GM15510 (cell line): Measurements from ENCODE around the gene TMEM237.
A peak's percentile ranks its signal among the peaks of the same experiment; 100 is the strongest.

Experiments
- POLR2A ChIP-seq: IDR thresholded peaks from 3 replicates; pipeline ENCODE4 v1.6.1; 2011; ENCODE audit warnings: borderline replicate concordance; ENCODE audit not compliant: insufficient read length; ENCODE audit errors: extremely low read depth

TMEM237 gene

DNA sequence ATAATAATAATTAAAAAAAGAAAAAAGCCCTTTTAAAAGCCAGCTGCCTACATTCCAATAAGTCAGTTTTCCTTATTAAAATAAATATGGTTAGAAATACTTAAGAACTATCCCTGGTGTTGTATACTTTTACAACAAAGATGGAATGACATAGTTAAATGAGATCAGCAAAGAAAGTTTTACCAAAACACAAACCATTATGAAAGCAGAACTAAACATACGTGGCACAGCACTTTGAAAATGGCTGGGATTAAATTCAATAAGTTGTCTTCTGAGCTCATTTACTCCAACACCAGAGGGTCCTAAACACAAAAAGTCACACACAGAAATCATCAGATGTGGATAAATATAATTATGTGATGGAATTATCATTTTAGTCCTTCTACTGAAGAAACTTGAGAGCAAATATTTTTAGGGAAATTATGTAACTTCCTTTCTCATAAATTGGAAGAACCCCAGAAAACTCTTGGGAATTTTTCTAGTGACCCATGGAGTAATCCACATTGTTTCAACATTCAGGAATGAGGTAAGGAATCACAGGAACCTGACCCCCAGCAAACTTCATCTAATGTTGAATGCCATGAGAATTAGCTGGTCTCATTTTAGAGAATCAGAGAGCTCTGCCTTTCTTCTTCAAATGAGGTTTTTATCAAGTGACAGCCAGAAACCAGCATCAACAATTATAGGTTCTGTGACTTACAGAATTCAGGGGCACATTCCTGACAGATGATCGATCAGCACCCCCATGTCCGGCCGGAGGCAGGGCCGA is 11.5 kb upstream of the TMEM237 start:
- no peak for TF ChIP-seq POLR2A

DNA sequence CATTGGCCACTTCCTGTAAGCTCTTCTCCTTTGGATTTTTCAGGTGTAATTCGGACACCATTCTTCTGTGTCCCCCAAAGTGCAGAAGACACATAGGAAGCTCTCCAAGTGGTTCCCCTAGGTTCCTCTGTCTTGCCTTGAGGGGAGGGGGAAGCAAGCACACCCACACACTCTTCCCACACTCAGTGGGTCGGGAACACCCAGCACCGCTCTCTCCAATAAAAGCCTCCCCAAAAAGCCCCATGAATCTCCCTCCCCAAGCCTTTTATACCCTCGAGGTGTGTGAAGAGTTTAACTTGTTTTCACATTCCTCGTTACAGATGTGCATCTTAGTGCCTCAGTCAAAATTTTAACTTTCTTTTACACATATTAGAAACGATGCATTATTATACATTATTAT is 9.9 kb upstream of the TMEM237 start:
- no peak for TF ChIP-seq POLR2A

DNA sequence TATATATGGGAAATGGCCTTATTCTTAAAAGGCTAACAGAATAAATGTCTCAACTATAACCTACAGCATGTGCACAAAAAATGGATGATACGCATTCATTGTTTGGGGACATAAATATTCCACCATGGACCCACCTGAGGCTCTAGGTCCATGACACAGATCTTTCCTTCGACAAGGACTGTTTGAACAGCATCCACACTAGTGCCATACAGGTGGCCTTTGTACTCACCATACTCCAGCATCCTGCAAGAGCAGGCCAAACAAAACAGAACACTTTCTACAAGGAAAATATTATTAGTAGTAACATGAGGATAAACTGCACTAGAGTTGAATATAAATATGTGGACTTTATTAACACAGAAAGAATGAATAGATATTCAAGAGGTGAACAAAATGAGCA is 6.1 kb upstream of the TMEM237 start:
- no peak for TF ChIP-seq POLR2A

DNA sequence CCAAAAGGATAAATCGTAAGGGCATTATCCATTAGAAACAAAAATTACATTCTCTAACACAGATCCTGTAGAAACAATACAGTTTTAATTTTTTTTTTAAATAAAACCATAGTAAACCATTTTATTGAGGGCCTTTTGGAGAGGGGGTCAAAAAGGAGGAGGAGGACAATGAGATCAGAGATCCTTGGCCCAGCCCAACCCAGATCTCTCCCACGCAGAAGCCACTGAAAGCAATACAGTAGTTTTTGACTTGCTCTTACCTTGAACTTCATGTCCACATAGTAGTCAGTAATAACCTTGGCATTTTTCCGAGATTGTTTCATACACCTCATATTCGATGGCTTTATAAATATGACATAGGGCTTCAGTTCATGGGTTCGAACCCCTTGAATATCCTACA is 4.1 kb upstream of the TMEM237 start:
- no peak for TF ChIP-seq POLR2A

DNA sequence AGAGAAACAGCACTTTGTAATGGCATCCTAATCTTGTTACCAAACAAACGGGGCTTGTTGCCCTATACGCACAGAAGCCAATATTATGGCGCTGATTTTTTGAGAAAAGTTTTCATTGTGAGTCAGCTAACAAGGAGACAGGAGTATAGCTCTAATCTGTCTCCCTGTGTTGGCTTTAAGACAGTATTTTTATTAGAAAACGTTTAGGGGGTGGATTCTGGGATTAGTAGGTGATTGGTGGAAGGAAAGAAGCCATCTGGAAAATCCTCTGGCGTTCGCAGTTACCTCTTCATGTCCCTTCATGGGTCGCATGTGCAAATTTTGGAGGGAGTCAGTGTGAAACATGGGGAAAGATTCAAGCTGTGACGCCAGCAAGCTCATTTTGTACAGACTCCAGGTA is 698 bp upstream of the TMEM237 start:
- no peak for TF ChIP-seq POLR2A

DNA sequence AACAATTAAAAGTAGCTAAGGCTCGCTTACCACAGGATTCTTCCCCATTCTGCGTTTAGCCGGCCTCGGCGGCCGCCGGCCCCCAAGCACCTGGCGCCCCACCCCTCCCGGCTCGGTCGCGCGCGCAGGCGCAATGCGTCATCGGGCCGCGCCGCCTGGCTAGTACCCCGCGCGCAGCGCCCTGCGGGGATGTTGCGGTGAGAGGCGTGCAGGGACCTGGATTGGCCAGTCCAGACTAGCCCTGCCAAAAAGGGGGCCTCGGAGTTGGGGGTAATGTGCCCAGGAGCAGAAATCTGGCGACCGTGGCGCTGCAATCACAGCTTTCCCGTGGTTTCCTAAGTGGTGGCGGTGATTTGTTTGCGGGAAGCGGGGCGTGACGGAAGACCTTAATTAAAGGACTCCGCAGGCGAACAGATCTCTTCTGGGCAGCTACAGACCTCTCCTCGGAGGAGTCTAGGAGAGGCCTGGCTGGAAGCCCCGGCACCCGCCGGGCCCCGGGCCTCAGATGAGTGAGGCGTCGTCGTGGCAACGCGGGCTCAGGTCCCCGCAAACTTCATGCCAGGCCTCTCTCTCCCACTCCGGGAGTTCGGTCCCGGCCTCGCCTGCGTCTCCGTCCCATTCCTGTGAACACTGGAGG is 606 bp downstream of the TMEM237 start:
- TF ChIP-seq POLR2A: peak; percentile 81

DNA sequence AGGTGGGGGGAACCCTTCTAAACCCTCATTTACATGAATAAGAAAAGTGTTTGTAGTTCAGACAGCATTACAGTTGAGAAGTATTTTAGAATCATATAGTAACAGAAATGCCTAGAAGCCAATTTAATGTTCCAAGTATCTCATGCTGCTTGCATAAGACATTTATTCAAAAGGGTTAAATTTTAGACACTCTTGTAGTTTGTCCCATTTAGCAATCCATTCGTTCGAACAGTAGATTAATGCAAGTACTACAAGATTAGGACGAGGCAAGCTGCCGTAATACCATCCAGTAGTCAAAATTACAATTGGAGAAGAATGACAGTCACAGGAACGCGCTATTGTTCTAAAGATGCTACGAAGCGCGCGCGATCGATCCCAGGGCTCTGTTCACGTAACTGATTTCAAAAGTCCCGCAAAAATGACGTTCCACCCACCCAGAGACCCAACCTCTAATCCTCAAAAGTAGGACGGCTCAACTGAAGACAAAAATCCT is 1.2 kb downstream of the TMEM237 start:
- TF ChIP-seq POLR2A: no peak

DNA sequence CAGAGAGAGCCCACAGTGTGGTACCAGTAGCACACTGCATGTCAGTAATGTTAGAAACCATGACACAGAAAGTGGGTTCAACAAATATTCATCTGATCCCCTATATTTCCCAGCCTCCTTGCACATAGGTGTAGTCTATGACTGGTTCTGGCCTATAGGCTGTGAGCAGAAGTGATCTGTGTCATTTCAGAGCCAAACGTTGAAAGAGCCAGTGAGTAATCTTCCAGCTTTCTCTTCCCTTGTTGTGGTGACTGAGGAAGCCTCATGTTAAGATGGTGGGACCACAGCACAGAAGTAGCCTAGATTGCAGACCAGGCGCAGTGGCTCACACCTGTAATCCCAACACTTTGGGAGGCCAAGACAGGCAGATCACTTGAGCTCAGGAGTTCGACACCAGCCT is 4.1 kb downstream of the TMEM237 start:
- TF ChIP-seq POLR2A: no peak

DNA sequence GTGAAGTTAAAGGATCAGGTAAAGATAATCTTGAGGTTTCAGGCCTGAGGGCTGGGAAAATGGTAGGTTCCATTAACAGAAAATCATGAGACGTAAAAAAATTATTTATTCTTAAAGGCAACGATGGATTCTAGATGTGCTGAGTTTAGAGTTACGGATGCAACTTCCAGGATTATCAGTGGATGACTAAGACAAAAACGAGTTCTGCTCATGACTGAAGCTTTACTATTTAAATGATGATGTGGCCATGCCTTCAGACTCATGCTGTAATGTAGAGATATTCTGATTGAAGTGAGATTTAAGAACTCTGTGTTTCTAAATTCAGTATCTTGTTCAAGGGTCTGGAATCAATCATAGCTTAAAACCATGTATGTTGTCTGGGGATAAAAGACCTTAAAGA is 5.0 kb downstream of the TMEM237 start:
- TF ChIP-seq POLR2A: no peak

DNA sequence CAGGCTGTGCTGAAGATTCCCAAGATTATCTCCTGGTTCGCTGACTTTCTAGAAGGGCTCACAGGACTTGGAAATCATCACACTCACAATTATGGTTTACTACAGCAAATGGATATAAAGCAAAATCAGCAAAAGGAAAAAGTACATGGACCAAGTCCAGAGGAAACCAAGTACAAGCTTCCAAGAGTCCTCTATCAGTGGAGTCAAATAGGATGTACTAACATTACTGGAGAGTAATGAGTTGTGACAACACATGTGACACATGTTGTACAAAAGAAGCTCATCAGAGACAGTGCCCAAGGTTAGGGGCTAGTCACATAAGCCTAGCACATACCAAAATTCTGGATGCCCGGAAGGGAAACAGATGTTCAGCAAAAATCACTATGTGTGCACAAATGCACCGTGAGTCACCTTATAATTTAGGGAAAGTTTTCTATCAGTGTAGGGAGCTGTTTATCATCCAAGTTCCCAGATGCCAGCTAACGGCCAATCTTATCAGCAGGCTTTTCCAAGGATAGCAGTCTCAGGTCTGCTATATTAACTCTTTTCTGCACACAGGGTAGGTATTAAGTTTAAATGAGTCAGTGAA is 9.5 kb downstream of the TMEM237 start:
- no peak for TF ChIP-seq POLR2A

DNA sequence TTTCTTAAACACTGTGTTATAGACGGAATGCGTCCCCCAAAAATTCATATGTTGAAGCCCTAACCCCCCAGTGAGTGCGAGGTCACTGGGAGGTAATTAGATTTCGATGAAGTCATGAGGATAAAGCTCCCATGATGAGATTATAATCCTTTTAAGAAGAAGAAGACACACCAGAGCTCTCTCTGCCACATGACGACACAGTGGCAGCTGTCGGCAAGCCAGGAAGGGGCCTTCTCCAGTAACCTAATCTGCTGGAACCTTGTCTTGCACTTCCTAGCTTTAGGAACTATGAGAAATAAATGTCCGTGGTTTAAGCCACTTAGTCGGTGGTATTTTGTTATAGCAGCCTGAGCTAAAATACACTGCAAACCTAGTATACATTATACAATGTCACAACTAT is 12.3 kb downstream of the TMEM237 start:
- TF ChIP-seq POLR2A: no peak

DNA sequence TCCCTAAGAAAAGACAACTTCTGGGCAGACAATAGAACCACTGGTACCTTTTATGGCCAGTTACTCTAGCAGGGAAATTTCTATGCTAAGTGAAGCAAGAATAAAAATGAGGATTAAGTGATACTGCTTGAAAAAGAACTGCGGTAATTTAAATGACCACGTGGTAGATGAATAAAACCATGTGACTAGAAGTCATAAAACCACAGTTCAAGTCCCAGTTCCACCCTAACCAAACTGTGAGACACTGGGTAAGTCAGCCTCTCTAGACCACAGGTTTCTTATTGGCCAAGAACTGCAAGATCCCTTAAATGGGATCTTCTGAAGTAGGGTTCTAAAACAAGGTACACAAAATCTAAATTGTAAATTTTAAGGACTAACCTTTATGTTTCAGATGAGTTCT is 12.7 kb downstream of the TMEM237 start:
- no peak for TF ChIP-seq POLR2A

DNA sequence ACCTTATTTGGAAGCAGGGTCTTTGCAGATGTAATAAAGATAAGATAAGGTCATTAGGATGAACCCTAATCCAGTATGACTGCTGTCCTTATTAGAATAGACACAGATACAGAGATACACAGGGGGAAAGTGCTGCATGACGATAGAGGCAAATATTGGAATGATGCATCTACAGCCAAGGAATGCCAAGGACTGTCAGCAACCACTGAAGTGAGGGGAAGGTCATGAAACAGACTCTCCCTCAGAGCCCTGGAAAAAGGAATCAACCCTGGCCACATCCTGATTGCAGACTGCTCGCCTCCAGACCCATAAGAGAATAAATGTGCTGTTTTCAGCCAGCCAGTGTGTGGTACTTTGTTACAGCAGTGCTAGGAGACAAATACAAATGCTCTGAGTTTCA is 14.8 kb downstream of the TMEM237 start:
- no peak for TF ChIP-seq POLR2A

DNA sequence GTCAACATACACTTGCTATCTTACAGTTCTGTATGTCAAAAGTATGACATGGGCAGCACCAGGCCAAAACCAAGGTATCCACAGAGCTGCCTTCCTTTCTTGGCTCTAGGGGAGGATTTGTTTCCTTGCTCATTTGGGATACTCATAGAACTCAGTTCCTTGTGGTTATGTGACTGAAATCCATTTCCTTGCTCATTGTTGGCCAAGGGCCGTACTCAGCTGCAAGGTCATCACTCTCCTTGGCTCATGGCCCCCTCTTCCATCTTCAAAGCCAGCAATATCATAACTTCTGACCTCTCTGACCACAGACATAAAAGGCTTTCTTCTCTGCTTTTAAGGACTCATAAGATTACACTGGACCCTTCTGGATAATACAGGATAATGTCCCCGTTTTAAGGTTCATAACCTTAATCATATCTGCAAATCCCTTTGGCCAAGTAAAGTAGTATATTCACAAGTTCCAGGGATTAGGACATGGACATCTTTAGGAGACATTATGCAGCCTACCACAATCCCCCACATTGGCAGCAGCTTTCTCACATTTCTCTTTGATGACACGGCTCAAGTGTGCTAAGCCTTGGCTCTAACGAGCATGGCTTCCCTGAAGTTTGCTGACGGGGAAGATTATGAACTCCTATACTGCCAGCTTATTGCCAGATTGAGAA is 20.9 kb downstream of the TMEM237 start:
- no peak for TF ChIP-seq POLR2A

DNA sequence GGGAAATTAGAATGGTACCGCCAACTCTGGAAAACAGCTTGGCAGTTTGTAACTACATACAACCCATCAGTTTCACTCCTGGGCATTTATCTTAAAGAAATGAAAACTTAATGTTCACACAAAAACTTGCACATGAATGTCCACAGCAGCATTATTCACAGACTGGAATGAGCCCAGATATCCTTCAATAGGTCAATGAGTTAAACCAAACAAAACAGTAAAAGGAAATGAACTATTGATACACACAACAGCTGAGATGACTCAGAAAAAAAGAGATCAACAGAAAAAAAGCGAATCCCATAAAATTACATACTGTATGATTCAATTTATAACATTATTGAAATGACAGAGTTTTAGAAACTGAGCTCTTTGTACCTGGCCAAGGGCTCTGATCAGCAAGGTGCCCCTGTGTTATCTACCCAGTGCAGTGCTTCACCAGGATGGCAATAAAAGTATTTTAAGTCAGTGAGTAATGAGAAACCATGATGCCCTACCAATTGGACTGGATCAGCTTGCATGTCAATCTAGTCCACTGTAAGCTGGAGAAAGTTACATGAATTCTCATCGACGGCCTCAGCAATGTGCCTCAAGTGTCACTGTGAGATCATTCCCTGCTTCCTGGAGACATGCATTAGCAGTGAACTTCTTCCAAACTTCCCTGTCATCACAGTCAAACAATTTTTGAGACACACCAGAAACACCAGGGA is 21.9 kb downstream of the TMEM237 start:
- no peak for TF ChIP-seq POLR2A
